ENCODE measurements around the gene CPPED1.

CPPED1 gene, protein sequence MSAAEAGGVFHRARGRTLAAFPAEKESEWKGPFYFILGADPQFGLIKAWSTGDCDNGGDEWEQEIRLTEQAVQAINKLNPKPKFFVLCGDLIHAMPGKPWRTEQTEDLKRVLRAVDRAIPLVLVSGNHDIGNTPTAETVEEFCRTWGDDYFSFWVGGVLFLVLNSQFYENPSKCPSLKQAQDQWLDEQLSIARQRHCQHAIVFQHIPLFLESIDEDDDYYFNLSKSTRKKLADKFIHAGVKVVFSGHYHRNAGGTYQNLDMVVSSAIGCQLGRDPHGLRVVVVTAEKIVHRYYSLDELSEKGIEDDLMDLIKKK

DNA sequence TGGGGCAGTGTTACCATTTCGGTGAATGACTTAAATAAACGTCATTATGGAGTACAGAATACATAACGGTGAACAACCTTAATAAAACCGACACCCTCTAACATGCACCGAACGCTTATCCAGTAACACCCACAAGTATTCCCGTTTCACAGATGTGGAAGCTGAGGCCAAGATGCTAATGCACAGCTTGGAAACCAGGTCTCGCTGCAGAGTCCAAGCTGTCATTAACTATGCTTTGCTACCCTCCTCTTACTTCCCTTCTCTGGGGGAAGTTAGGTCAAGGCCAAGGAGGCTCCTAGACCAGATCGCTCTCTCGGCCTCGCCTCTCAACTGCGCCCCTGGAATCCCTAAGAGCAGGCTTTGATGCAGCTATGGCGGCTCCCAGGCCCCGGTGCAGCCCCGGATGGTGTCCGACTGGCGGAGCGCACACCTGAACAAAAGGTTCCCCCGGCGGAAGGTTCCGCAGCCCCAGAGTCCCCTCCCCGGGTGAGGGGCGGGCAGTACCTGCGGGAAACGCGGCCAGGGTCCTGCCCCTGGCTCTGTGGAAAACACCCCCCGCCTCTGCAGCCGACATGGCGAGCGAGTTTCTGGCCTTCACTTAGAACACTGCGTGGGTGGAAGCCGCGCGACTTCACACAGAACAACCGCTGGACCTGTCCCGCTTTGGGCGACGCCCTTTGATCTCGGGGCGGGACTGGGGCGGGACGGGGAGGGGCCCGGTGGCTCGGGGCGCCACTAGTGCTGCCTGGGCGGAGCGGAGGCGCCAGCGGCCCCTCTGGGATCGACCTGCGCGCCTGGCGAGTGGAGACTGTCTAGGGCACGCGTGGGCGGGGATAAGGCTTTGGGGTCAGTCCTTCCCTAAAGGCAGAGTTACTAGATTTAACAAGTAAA is at the start of gene CPPED1:
Gene CPPED1, minus strand, starts transcription at position 685 of the 891 bp plus-strand sequence. Its CDS starts 111 bp downstream, at position 574.
- H3K9me3 ChIP-seq (ENCODE audit: control insufficient read depth in 1 of 2, low read length in 2 of 2), result no peaks in the 10 kb centered on the region
- H3K27me3 ChIP-seq (ENCODE audit: low read depth, low read length), result no peaks in the 10 kb centered on the region
- peak within 1 kb of the TSS; percentile 37 for H3K27ac ChIP-seq (ENCODE audit: low read length)
- no peaks in the 10 kb centered on the region for H3K36me3 ChIP-seq (ENCODE audit: control insufficient read depth in 1 of 2, insufficient read depth in 2 of 2, low read length in 2 of 2)
- H3K4me1 ChIP-seq (ENCODE audit: control insufficient read depth in 1 of 2, insufficient read depth in 2 of 2, low read length in 2 of 2), result peaks cover 0 to 26% of the 10 kb centered on the region in 2 donors
- peak within 1 kb of the TSS; percentile 86 to 87 for H3K4me3 ChIP-seq (ENCODE audit: low read depth in 1 of 2, low read length in 2 of 2)

DNA sequence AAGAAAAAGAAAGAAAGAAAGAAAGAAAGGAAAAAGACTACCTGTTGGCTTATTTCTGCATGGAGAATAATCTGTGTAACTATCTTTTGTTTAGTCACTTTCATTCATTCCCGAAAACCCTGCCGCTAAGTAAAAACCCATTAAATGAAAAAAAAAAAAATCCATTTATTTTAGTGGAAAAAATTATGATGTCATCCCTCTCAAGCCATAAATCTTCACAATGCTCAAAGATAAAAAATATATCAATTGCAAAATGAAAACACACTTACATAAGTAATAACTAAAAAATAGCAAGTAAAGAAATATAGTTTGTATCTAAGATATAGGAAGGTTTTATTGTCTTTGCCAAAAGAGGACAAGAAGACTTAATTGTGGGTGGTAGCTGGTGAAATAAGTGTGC is 46.5 kb upstream of the CPPED1 start:
- Histone ChIP-seq H3K27me3 (ENCODE audit: low read depth, low read length) (no peaks in the 10 kb centered on the region), H3K27ac (ENCODE audit: low read length) (no peak overlapping the region), H3K36me3 (ENCODE audit: control insufficient read depth in 1 of 2, insufficient read depth in 2 of 2, low read length in 2 of 2) (no peaks in the 10 kb centered on the region), H3K9me3 (ENCODE audit: control insufficient read depth in 1 of 2, low read length in 2 of 2) (no peaks in the 10 kb centered on the region), H3K4me1 (ENCODE audit: control insufficient read depth in 1 of 2, insufficient read depth in 2 of 2, low read length in 2 of 2) (no peaks in the 10 kb centered on the region), H3K4me3 (ENCODE audit: low read depth in 1 of 2, low read length in 2 of 2) (no peak overlapping the region)

GRCh38 chr16:12846592-12846991 is 42.9 kb upstream of the CPPED1 start:
- no peaks in the 10 kb centered on the region for H3K27me3 ChIP-seq (ENCODE audit: low read depth, low read length)
- H3K36me3 ChIP-seq (ENCODE audit: control insufficient read depth in 1 of 2, insufficient read depth in 2 of 2, low read length in 2 of 2), result no peaks in the 10 kb centered on the region
- H3K9me3 ChIP-seq (ENCODE audit: control insufficient read depth in 1 of 2, low read length in 2 of 2), result no peaks in the 10 kb centered on the region
- no peaks in the 10 kb centered on the region for H3K4me1 ChIP-seq (ENCODE audit: control insufficient read depth in 1 of 2, insufficient read depth in 2 of 2, low read length in 2 of 2)
- no peak overlapping the region for H3K27ac ChIP-seq (ENCODE audit: low read length)
- no peak overlapping the region for H3K4me3 ChIP-seq (ENCODE audit: low read depth in 1 of 2, low read length in 2 of 2)

- H3K27me3 ChIP-seq (ENCODE audit: low read depth, low read length), result no peaks in the 10 kb centered on the region
- no peak overlapping the region for H3K27ac ChIP-seq (ENCODE audit: low read length)
- no peaks in the 10 kb centered on the region for H3K36me3 ChIP-seq (ENCODE audit: control insufficient read depth in 1 of 2, insufficient read depth in 2 of 2, low read length in 2 of 2)
- H3K4me1 ChIP-seq (ENCODE audit: control insufficient read depth in 1 of 2, insufficient read depth in 2 of 2, low read length in 2 of 2), result no peaks in the 10 kb centered on the region
- H3K9me3 ChIP-seq (ENCODE audit: control insufficient read depth in 1 of 2, low read length in 2 of 2), result no peaks in the 10 kb centered on the region
- H3K4me3 ChIP-seq (ENCODE audit: low read depth in 1 of 2, low read length in 2 of 2), result no peak overlapping the region
These were observed 41.6 kb upstream of the CPPED1 start for GRCh38 chr16:12845282-12845681.

- H3K9me3 ChIP-seq (ENCODE audit: control insufficient read depth in 1 of 2, low read length in 2 of 2), result no peaks in the 10 kb centered on the region
- no peaks in the 10 kb centered on the region for H3K27me3 ChIP-seq (ENCODE audit: low read depth, low read length)
- no peaks in the 10 kb centered on the region for H3K36me3 ChIP-seq (ENCODE audit: control insufficient read depth in 1 of 2, insufficient read depth in 2 of 2, low read length in 2 of 2)
- H3K4me3 ChIP-seq (ENCODE audit: low read depth in 1 of 2, low read length in 2 of 2), result no peak overlapping the region
- H3K27ac ChIP-seq (ENCODE audit: low read length), result no peak overlapping the region
- H3K4me1 ChIP-seq (ENCODE audit: control insufficient read depth in 1 of 2, insufficient read depth in 2 of 2, low read length in 2 of 2), result no peaks in the 10 kb centered on the region
These were observed 34.1 kb upstream of the CPPED1 start for GRCh38 chr16:12837756-12838155.

DNA sequence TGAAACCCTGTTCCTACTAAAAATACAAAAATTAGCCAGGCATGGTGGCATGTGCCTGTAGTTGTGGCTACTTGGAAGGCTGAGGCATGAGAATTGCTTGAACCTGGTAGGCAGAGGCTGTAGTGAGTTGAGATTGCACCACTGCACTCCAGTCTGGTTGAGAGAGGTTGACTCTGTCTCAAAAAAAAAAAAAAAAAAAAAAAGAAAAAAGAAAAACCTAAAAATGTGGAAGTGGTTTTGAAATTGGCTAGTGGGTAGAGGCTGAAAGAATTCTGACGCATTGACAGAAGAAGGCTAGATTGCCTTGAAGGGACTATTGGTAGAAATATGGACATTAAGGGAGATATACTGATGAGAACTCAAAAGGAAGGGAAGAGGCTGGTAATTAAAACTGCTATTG is 33.6 kb upstream of the CPPED1 start:
- H3K27ac ChIP-seq (ENCODE audit: low read length), result no peak overlapping the region
- H3K36me3 ChIP-seq (ENCODE audit: control insufficient read depth in 1 of 2, insufficient read depth in 2 of 2, low read length in 2 of 2), result no peaks in the 10 kb centered on the region
- H3K4me3 ChIP-seq (ENCODE audit: low read depth in 1 of 2, low read length in 2 of 2), result no peak overlapping the region
- no peaks in the 10 kb centered on the region for H3K9me3 ChIP-seq (ENCODE audit: control insufficient read depth in 1 of 2, low read length in 2 of 2)
- H3K27me3 ChIP-seq (ENCODE audit: low read depth, low read length), result no peaks in the 10 kb centered on the region
- H3K4me1 ChIP-seq (ENCODE audit: control insufficient read depth in 1 of 2, insufficient read depth in 2 of 2, low read length in 2 of 2), result no peaks in the 10 kb centered on the region

DNA sequence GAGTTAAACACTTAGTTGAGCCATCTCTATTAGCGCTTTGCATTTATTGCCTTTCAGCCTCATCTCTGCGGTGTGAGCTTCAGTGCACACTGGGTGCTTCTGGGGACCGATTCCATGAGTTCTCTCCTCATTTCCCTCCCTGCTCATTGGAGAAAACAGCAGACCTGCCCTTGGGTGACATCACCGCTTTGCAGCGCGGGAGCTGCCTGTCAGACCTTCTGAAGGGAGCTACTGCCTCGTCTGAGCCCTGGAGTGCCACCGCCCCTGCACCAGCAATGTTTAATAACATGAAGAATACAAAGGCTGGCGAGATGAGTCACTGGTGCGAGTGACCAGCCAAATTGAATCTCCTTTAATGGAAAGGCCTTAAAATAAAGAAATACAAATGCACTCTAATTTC is 30.2 kb upstream of the CPPED1 start:
- Histone ChIP-seq H3K9me3 (ENCODE audit: control insufficient read depth in 1 of 2, low read length in 2 of 2) (no peaks in the 10 kb centered on the region), H3K4me3 (ENCODE audit: low read depth in 1 of 2, low read length in 2 of 2) (no peak overlapping the region), H3K27ac (ENCODE audit: low read length) (no peak overlapping the region), H3K27me3 (ENCODE audit: low read depth, low read length) (no peaks in the 10 kb centered on the region), H3K36me3 (ENCODE audit: control insufficient read depth in 1 of 2, insufficient read depth in 2 of 2, low read length in 2 of 2) (no peaks in the 10 kb centered on the region), H3K4me1 (ENCODE audit: control insufficient read depth in 1 of 2, insufficient read depth in 2 of 2, low read length in 2 of 2) (no peaks in the 10 kb centered on the region)

GRCh38 chr16:12829096-12829888 is 25.6 kb upstream of the CPPED1 start:
- Histone ChIP-seq H3K36me3 (ENCODE audit: control insufficient read depth in 1 of 2, insufficient read depth in 2 of 2, low read length in 2 of 2) (no peaks in the 10 kb centered on the region), H3K9me3 (ENCODE audit: control insufficient read depth in 1 of 2, low read length in 2 of 2) (no peaks in the 10 kb centered on the region), H3K27ac (ENCODE audit: low read length) (no peak overlapping the region), H3K4me3 (ENCODE audit: low read depth in 1 of 2, low read length in 2 of 2) (no peak overlapping the region), H3K27me3 (ENCODE audit: low read depth, low read length) (no peaks in the 10 kb centered on the region), H3K4me1 (ENCODE audit: control insufficient read depth in 1 of 2, insufficient read depth in 2 of 2, low read length in 2 of 2) (no peaks in the 10 kb centered on the region)

GRCh38 chr16:12828206-12828605 is 24.5 kb upstream of the CPPED1 start:
- Histone ChIP-seq H3K27ac (ENCODE audit: low read length) (no peak overlapping the region), H3K4me1 (ENCODE audit: control insufficient read depth in 1 of 2, insufficient read depth in 2 of 2, low read length in 2 of 2) (no peaks in the 10 kb centered on the region), H3K9me3 (ENCODE audit: control insufficient read depth in 1 of 2, low read length in 2 of 2) (no peaks in the 10 kb centered on the region)

DNA sequence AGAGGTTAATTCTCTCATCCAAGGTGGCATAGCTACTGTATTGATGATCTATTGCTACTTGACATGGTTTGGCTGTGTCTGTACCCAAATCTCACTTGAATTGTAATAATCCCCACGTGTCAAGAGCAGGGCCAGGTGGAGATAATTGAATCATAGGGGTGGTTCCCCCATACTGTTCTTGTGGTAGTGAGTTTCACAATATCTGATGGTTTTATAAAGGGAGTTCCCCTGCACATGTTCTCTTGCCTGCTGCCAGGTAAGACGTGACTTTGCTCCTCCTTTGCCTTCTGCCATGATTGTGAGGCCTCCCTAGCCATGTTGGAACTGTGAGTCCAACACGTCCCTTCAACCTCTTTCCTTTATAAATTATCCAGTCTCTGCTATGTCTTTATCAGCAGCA is 22.9 kb upstream of the CPPED1 start:
- no peaks in the 10 kb centered on the region for H3K4me1 ChIP-seq (ENCODE audit: control insufficient read depth in 1 of 2, insufficient read depth in 2 of 2, low read length in 2 of 2)
- H3K9me3 ChIP-seq (ENCODE audit: control insufficient read depth in 1 of 2, low read length in 2 of 2), result no peaks in the 10 kb centered on the region
- no peak overlapping the region for H3K27ac ChIP-seq (ENCODE audit: low read length)
- no peaks in the 10 kb centered on the region for H3K27me3 ChIP-seq (ENCODE audit: low read depth, low read length)
- no peak overlapping the region for H3K4me3 ChIP-seq (ENCODE audit: low read depth in 1 of 2, low read length in 2 of 2)
- H3K36me3 ChIP-seq (ENCODE audit: control insufficient read depth in 1 of 2, insufficient read depth in 2 of 2, low read length in 2 of 2), result no peaks in the 10 kb centered on the region

More at GRCh38 chr16:12828206-12828605, 24.5 kb upstream of the CPPED1 start:
- Histone ChIP-seq H3K36me3 (ENCODE audit: control insufficient read depth in 1 of 2, insufficient read depth in 2 of 2, low read length in 2 of 2) (no peaks in the 10 kb centered on the region), H3K4me3 (ENCODE audit: low read depth in 1 of 2, low read length in 2 of 2) (no peak overlapping the region), H3K27me3 (ENCODE audit: low read depth, low read length) (no peaks in the 10 kb centered on the region)

Measured in muscle layer of duodenum (tissue), 2 donors.